PFSK-1 (cell line): ENCODE data around the gene PHOSPHO2.

ENCODE experiments used
- FOXP2 ChIP-seq: optimal IDR thresholded peaks from 2 replicates; pipeline ENCODE3; 2011; ENCODE audit warnings: borderline replicate concordance, control low read depth, inconsistent platforms; ENCODE audit not compliant: insufficient read depth; ENCODE audit errors: extremely low read length, extremely low read depth
- POLR2AphosphoS5 ChIP-seq: IDR thresholded peaks from 2 replicates; pipeline ENCODE4 v1.6.1; 2012; ENCODE audit warnings: low read depth, mild to moderate bottlenecking, control low read depth, low read length, moderate library complexity
- REST ChIP-seq, 2 experiments: IDR thresholded peaks; 2 replicates each; pipeline versions ENCODE4 v1.6.1 to v1.8.0; 2011 to 2012; ENCODE audit warnings: low read depth in 2 of 2, low read length in 2 of 2, control low read depth in 1 of 2, inconsistent platforms in 1 of 2, mild to moderate bottlenecking in 1 of 2, moderate library complexity in 1 of 2; ENCODE audit not compliant: insufficient read depth in 1 of 2
- SIN3A ChIP-seq: IDR thresholded peaks from 2 replicates; pipeline ENCODE4 v1.6.1; 2012; ENCODE audit warnings: mild to moderate bottlenecking, low read length, moderate library complexity, borderline replicate concordance; ENCODE audit not compliant: insufficient read depth
- TAF1 ChIP-seq: IDR thresholded peaks from 2 replicates; pipeline ENCODE4 v1.6.1; 2012; ENCODE audit warnings: low read length, control low read depth, borderline replicate concordance; ENCODE audit not compliant: insufficient read depth

The PHOSPHO2 gene

GRCh38 chr2:169670937-169671336 lies 23.3 kb upstream of the PHOSPHO2 start:
- TF ChIP-seq REST (IDR thresholded peaks at IDR 0.05; ENCODE audit: insufficient read depth in 1 of 2, low read depth in 2 of 2, low read length in 2 of 2) (no peak), POLR2AphosphoS5 (no peak), SIN3A (no peak), TAF1 (no peak), FOXP2 (no peak)

- TF ChIP-seq REST (IDR thresholded peaks at IDR 0.05; ENCODE audit: insufficient read depth in 1 of 2, low read depth in 2 of 2, low read length in 2 of 2) (no peak), TAF1 (no peak), SIN3A (no peak), FOXP2 (no peak), POLR2AphosphoS5 (no peak)
Observed at GRCh38 chr2:169672406-169672805, 21.9 kb upstream of the PHOSPHO2 start.

GRCh38 chr2:169673106-169673505 lies 21.2 kb upstream of the PHOSPHO2 start:
- TF ChIP-seq SIN3A = no peak
- no peak for TF ChIP-seq FOXP2
- no peak for TF ChIP-seq REST (IDR thresholded peaks at IDR 0.05; ENCODE audit: insufficient read depth in 1 of 2, low read depth in 2 of 2, low read length in 2 of 2)
- no peak for TF ChIP-seq TAF1
- TF ChIP-seq POLR2AphosphoS5 = no peak

GRCh38 chr2:169673921-169674320 lies 20.3 kb upstream of the PHOSPHO2 start:
- TF ChIP-seq TAF1 (no peak), POLR2AphosphoS5 (no peak), SIN3A (no peak), FOXP2 (no peak), REST (IDR thresholded peaks at IDR 0.05; ENCODE audit: insufficient read depth in 1 of 2, low read depth in 2 of 2, low read length in 2 of 2) (no peak)

- TF ChIP-seq REST (IDR thresholded peaks at IDR 0.05; ENCODE audit: insufficient read depth in 1 of 2, low read depth in 2 of 2, low read length in 2 of 2) (no peak), POLR2AphosphoS5 (no peak), TAF1 (no peak), SIN3A (no peak), FOXP2 (no peak)
Observed at GRCh38 chr2:169676357-169676756, 17.9 kb upstream of the PHOSPHO2 start.
